Measurements from ENCODE around the gene GBP4.
A peak's percentile ranks its signal among the peaks of the same experiment; 100 is the strongest.

GBP4 gene

GRCh38 chr1:89151047-89151446 lies 47.7 kb downstream of the GBP4 start:
- H3K4me3 ChIP-seq (ENCODE audit: low read depth, low read length) = no peak overlapping the region
- DNase-seq (ENCODE audit: low read depth) = no peak
- TF ChIP-seq CTCF (IDR thresholded peaks at IDR 0.05; ENCODE audit: low read depth, low read length, missing control alignments) = no peak

- TF ChIP-seq CTCF (IDR thresholded peaks at IDR 0.05; ENCODE audit: low read depth, low read length, missing control alignments) = no peak
- H3K4me3 ChIP-seq (ENCODE audit: low read depth, low read length) = no peak overlapping the region
- DNase-seq (ENCODE audit: low read depth) = no peak
Observed at GRCh38 chr1:89149976-89150375, 48.8 kb downstream of the GBP4 start.

GRCh38 chr1:89149229-89149628 lies 49.5 kb downstream of the GBP4 start:
- TF ChIP-seq CTCF (IDR thresholded peaks at IDR 0.05; ENCODE audit: low read depth, low read length, missing control alignments) = peak; percentile 2
- no peak for DNase-seq (ENCODE audit: low read depth)
- no peak overlapping the region for H3K4me3 ChIP-seq (ENCODE audit: low read depth, low read length)

- no peak for DNase-seq (ENCODE audit: low read depth)
- no peak for TF ChIP-seq CTCF (IDR thresholded peaks at IDR 0.05; ENCODE audit: low read depth, low read length, missing control alignments)
- H3K4me3 ChIP-seq (ENCODE audit: low read depth, low read length) = no peak overlapping the region
Observed at GRCh38 chr1:89147678-89148658, 50.8 kb downstream of the GBP4 start.

GRCh38 chr1:89146721-89147120 lies 52.0 kb downstream of the GBP4 start:
- no peak overlapping the region for H3K4me3 ChIP-seq (ENCODE audit: low read depth, low read length)
- TF ChIP-seq CTCF (IDR thresholded peaks at IDR 0.05; ENCODE audit: low read depth, low read length, missing control alignments) = no peak
- DNase-seq (ENCODE audit: low read depth) = no peak

- H3K4me3 ChIP-seq (ENCODE audit: low read depth, low read length) = no peak overlapping the region
- TF ChIP-seq CTCF (IDR thresholded peaks at IDR 0.05; ENCODE audit: low read depth, low read length, missing control alignments) = no peak
- no peak for DNase-seq (ENCODE audit: low read depth)
Observed at GRCh38 chr1:89143484-89143883, 55.3 kb downstream of the GBP4 start.

- no peak for DNase-seq (ENCODE audit: low read depth)
- H3K4me3 ChIP-seq (ENCODE audit: low read depth, low read length) = no peak overlapping the region
- no peak for TF ChIP-seq CTCF (IDR thresholded peaks at IDR 0.05; ENCODE audit: low read depth, low read length, missing control alignments)
Observed at GRCh38 chr1:89142160-89142559, 56.6 kb downstream of the GBP4 start.

All from GM12864 (cell line).